GM23248 (cell line): Measurements from ENCODE around the gene ZNF507.

ENCODE experiments used
- EZH2 ChIP-seq: fragments of 200-600 bp; sonication (generic); IDR thresholded peaks from 2 replicates; pipeline ENCODE4 v1.6.1; 2018; ENCODE audit warnings: antibody characterized with exemption, mild to moderate bottlenecking; ENCODE audit not compliant: insufficient read depth, poor library complexity, severe bottlenecking
- EZH2phosphoT487 ChIP-seq: fragments of 200-600 bp; sonication (generic); IDR thresholded peaks from 2 replicates; pipeline ENCODE4 v1.6.1; 2018; ENCODE audit warnings: antibody characterized with exemption, moderate library complexity, mild to moderate bottlenecking, low read depth; ENCODE audit not compliant: insufficient read depth

DNA sequence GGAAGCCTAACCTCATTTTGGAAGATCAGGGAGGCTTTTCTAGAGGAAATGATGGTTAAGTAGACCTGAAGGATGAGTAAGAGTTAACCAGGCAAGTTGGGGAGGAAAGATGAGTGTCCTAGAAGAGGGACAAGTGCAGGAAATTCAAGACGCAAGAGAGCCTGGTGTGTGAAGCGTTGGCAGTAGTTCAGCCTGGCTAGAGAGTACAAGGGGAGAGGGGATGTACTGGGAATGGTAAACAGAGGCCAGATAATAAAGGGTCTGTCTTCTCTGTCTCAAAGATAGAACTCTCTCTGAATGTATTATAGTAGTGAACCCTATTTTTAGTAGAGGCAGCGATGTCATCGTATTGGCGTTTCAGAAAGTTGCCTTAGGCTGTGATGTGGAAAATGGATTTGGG, 69.8 kb downstream of the ZNF507 start:
- no peak for TF ChIP-seq EZH2
- TF ChIP-seq EZH2phosphoT487: no peak
